Measurements from ENCODE around the gene ZNF277.
"Not testable (repeated sequence)": the region's sequence is repeated elsewhere in the genome, so short reads cannot be mapped to it uniquely, and the experiment has no call there.

The ZNF277 gene

GRCh38 chr7:112366886-112367285 lies 160.4 kb downstream of the ZNF277 start:
- DNase-seq: no peak
- in situ Hi-C loops (cut with MboI; ENCODE audit: low pct_unique_long_range_greater_than_20kb, low sequenced_read_pairs): no loop called here

- no peak for DNase-seq
- in situ Hi-C loops (cut with MboI; ENCODE audit: low pct_unique_long_range_greater_than_20kb, low sequenced_read_pairs): no loop called here
Observed at GRCh38 chr7:112370436-112370835, 163.9 kb downstream of the ZNF277 start.

GRCh38 chr7:112371701-112372100 lies 165.2 kb downstream of the ZNF277 start:
- no peak for DNase-seq
- in situ Hi-C loops (cut with MboI; ENCODE audit: low pct_unique_long_range_greater_than_20kb, low sequenced_read_pairs): no loop called here

DNA sequence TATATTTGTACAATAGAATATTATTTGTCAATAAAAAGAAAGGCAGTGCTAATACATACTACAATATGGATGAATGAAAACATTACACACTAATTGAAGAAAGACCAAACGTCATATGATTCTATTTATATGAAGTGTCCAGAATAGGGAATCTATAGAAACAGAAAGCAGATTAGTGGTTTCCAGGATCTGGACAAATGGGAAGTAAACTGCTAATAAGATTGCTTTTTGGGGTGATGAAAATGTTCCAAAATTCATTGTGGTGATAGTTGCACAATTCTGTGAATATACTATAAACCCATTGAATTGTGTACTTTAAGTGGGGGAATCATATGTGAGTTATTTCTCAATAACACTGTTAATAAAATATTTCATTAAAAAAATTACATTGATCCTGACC lies 165.6 kb downstream of the ZNF277 start:
- no peak for DNase-seq
- in situ Hi-C loops (cut with MboI; ENCODE audit: low pct_unique_long_range_greater_than_20kb, low sequenced_read_pairs): no loop called here

DNA sequence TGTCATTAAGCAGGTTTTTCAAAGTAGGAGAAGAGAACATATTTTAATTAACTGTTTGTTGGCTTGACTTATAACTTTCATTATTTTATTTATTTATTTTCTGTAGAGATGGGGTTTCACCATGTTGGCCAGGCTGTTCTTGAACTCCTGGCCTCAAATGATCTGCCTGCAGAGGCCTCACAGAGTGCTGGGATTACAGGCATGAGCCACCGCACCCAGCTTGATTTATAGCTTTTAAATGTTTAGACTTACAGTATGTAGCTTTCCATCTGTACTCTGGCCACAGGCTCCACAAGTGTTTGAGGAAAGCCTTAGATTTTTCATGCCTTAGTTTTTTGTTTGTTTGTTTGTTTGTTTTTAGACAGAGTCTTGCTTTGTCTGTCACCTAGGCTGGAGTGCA lies 171.1 kb downstream of the ZNF277 start:
- in situ Hi-C loops (cut with MboI; ENCODE audit: low pct_unique_long_range_greater_than_20kb, low sequenced_read_pairs): no loop called here
- no peak for DNase-seq

GRCh38 chr7:112381311-112382091 lies 175.0 kb downstream of the ZNF277 start:
- DNase-seq: peak; percentile 14
- in situ Hi-C loops (cut with MboI; ENCODE audit: low pct_unique_long_range_greater_than_20kb, low sequenced_read_pairs): no loop called here

- in situ Hi-C loops (cut with MboI; ENCODE audit: low pct_unique_long_range_greater_than_20kb, low sequenced_read_pairs): no loop called here
- DNase-seq: peak; percentile 32
Observed at GRCh38 chr7:112383671-112384417, 177.3 kb downstream of the ZNF277 start.

GRCh38 chr7:112385516-112385915 lies 179.0 kb downstream of the ZNF277 start:
- no peak for DNase-seq
- in situ Hi-C loops (cut with MboI; ENCODE audit: low pct_unique_long_range_greater_than_20kb, low sequenced_read_pairs): no loop called here

- no peak for DNase-seq
Observed at GRCh38 chr7:112386619-112387018, 180.1 kb downstream of the ZNF277 start.

GRCh38 chr7:112390167-112390566 lies 183.7 kb downstream of the ZNF277 start:
- DNase-seq: no peak
- in situ Hi-C loops (cut with MboI; ENCODE audit: low pct_unique_long_range_greater_than_20kb, low sequenced_read_pairs): no loop called here

More at GRCh38 chr7:112386619-112387018, 180.1 kb downstream of the ZNF277 start:
- in situ Hi-C loops (cut with MboI; ENCODE audit: low pct_unique_long_range_greater_than_20kb, low sequenced_read_pairs): no loop called here

DNA sequence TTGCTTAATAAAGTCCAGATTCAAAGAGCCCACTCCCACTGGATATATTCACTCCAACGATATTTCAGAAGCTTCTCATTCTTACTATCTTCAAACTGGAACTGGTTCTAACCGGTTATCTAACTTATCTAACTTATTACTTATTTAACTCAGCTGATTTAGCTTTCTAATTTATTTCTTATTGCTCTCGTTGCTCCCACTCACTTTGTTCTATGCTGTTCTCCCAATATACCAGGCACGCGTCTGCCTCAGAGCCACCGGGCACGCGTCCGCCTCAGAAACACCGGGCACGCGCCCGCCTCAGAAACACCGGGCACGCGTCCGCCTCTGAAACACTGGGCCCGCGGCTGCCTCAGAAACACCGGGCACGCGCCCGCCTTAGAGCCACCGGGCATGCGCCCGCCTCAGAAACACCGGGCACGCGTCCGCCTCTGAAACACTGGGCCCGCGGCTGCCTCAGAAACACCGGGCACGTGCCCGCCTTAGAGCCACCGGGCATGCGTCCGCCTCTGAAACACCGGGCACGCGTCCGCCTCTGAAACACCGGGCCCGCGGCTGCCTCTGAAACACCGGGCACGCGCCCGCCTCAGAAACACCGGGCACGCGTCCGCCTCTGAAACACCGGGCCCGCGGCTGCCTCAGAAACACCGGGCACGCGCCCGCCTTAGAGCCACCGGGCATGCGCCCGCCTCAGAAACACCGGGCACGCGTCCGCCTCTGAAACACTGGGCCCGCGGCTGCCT lies 184.8 kb downstream of the ZNF277 start:
- DNase-seq: peak; percentile 64
- in situ Hi-C loops (cut with MboI; ENCODE audit: low pct_unique_long_range_greater_than_20kb, low sequenced_read_pairs): not testable (repeated sequence)

DNA sequence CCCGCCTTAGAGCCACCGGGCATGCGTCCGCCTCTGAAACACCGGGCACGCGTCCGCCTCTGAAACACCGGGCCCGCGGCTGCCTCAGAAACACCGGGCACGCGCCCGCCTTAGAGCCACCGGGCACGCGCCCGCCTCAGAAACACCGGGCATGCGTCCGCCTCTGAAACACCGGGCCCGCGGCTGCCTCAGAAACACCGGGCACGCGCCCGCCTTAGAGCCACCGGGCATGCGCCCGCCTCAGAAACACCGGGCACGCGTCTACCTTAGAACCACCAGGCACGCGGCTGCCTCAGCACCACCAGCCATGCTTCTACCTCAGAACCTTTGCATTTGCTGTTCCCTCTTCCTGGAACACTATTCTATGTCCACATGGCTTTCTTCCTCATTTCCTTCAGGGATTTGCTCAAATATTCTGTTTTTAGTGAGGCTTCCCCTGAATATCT lies 185.4 kb downstream of the ZNF277 start:
- in situ Hi-C loops (cut with MboI; ENCODE audit: low pct_unique_long_range_greater_than_20kb, low sequenced_read_pairs): not testable (repeated sequence)
- DNase-seq: peak; percentile 69

All from KBM-7 (cell line).